HEK293 (cell line): ENCODE measurements around the gene DDX43.
"Not testable (repeated sequence)": the region's sequence is repeated elsewhere in the genome, so short reads cannot be mapped to it uniquely, and the experiment has no call there.

Experiments
- CTCF ChIA-PET: fragments of 350-600 bp; formaldehyde crosslinking; extraction: SDS; loops from one replicate; lab custom pipeline; 2021; ENCODE audit warnings: antibody characterized with exemption; lab: Yijun Ruan, JAX
- POLR2A ChIA-PET: fragments of 300-600 bp; formaldehyde crosslinking; extraction: SDS; loops from one replicate; lab custom pipeline; 2020; ENCODE audit warnings: antibody characterized with exemption, inconsistent platforms; lab: Yijun Ruan, JAX
- H3K27ac ChIP-seq: fragments of 200-500 bp; sonication (Bioruptor generic); 2 replicates; pipeline ENCODE4 v1.5.1; 2014; ENCODE audit warnings: low read depth, low read length, control low read depth, inconsistent platforms; ENCODE audit errors: extremely low read depth
- H3K36me3 ChIP-seq, 2 experiments: fragments of 200-500 bp in 1 of 2; sonication (Bioruptor generic) in 1 of 2; 1 replicate in 1 of 2; 2 replicates in 1 of 2; pipeline ENCODE4 v1.5.1; 2014 to 2017; ENCODE audit warnings: inconsistent platforms in 2 of 2, low read length in 2 of 2; ENCODE audit not compliant: control insufficient read depth in 2 of 2, insufficient read depth in 1 of 2
- H3K4me1 ChIP-seq: fragments of 200-500 bp; sonication (Bioruptor generic); 2 replicates; pipeline ENCODE4 v1.5.1; 2014; ENCODE audit warnings: mild to moderate bottlenecking, low read length, inconsistent platforms; ENCODE audit not compliant: control insufficient read depth, insufficient read depth
- H3K4me3 ChIP-seq: 2 replicates; pipeline ENCODE4 v1.5.1; 2011; ENCODE audit warnings: low read depth, mild to moderate bottlenecking, control low read depth, low read length, moderate library complexity
- H3K9me3 ChIP-seq: fragments of 200-500 bp; sonication (Bioruptor generic); 2 replicates; pipeline ENCODE4 v1.5.1; 2014; ENCODE audit warnings: low read depth, low read length, inconsistent platforms; ENCODE audit not compliant: control insufficient read depth, insufficient read depth
- GFI1B ChIP-seq: fragments of 450-650 bp; formaldehyde crosslinking; IDR thresholded peaks from 2 replicates; pipeline ENCODE4 v1.5.1; 2016; ENCODE audit warnings: missing biosample characterization, missing genetic modification characterization
- KLF10 ChIP-seq: fragments of 450-650 bp; IDR thresholded peaks from 2 replicates; pipeline ENCODE4 v1.5.1; 2018; ENCODE audit warnings: missing biosample characterization, mild to moderate bottlenecking, missing genetic modification characterization
- OSR2 ChIP-seq: fragments of 450-650 bp; formaldehyde crosslinking; IDR thresholded peaks from 2 replicates; pipeline ENCODE4 v1.5.1; 2016; ENCODE audit warnings: missing biosample characterization, missing genetic modification characterization
- SALL2 ChIP-seq: fragments of 450-650 bp; formaldehyde crosslinking; IDR thresholded peaks from 2 replicates; pipeline ENCODE4 v1.5.0; 2017; ENCODE audit warnings: missing biosample characterization, mild to moderate bottlenecking, missing genetic modification characterization, borderline replicate concordance
- SCRT1 ChIP-seq: fragments of 450-650 bp; formaldehyde crosslinking; IDR thresholded peaks from 2 replicates; pipeline ENCODE4 v1.5.1; 2016; ENCODE audit warnings: missing biosample characterization, missing genetic modification characterization, borderline replicate concordance
- SP3 ChIP-seq: fragments of 450-650 bp; formaldehyde crosslinking; IDR thresholded peaks from 2 replicates; pipeline ENCODE4 v1.5.1; 2016; ENCODE audit warnings: missing biosample characterization, missing genetic modification characterization
- SP7 ChIP-seq: fragments of 450-650 bp; formaldehyde crosslinking; IDR thresholded peaks from 2 replicates; pipeline ENCODE4 v1.5.1; 2016; ENCODE audit warnings: missing biosample characterization, missing genetic modification characterization
- YY1 ChIP-seq: fragments of 450-650 bp; formaldehyde crosslinking; IDR thresholded peaks from 2 replicates; pipeline ENCODE4 v1.5.1; 2018; ENCODE audit warnings: missing biosample characterization, missing genetic modification characterization
- ZNF112 ChIP-seq: fragments of 450-650 bp; formaldehyde crosslinking; IDR thresholded peaks from 2 replicates; pipeline ENCODE4 v1.5.0; 2017; ENCODE audit warnings: missing biosample characterization, missing genetic modification characterization
- ZNF138 ChIP-seq: fragments of 450-650 bp; formaldehyde crosslinking; IDR thresholded peaks from 2 replicates; pipeline ENCODE4 v1.5.1; 2016; ENCODE audit warnings: missing biosample characterization, missing genetic modification characterization, borderline replicate concordance
- ZNF169 ChIP-seq: fragments of 450-650 bp; formaldehyde crosslinking; IDR thresholded peaks from 2 replicates; pipeline ENCODE4 v1.5.1; 2016; ENCODE audit warnings: missing biosample characterization, missing genetic modification characterization
- ZNF184 ChIP-seq: fragments of 450-650 bp; IDR thresholded peaks from 2 replicates; pipeline ENCODE4 v1.5.1; 2018; ENCODE audit warnings: missing biosample characterization, mild to moderate bottlenecking, missing genetic modification characterization
- ZNF302 ChIP-seq: fragments of 450-650 bp; formaldehyde crosslinking; IDR thresholded peaks from 2 replicates; pipeline ENCODE4 v1.5.1; 2016; ENCODE audit warnings: missing biosample characterization, missing genetic modification characterization, low read depth
- ZNF350 ChIP-seq: fragments of 450-650 bp; formaldehyde crosslinking; IDR thresholded peaks from 2 replicates; pipeline ENCODE4 v1.5.0; 2017; ENCODE audit warnings: missing biosample characterization, mild to moderate bottlenecking, missing genetic modification characterization
- ZNF37A ChIP-seq: fragments of 450-650 bp; IDR thresholded peaks from 2 replicates; pipeline ENCODE4 v1.5.1; 2018; ENCODE audit warnings: missing biosample characterization, missing genetic modification characterization
- ZNF391 ChIP-seq: fragments of 450-650 bp; formaldehyde crosslinking; IDR thresholded peaks from 2 replicates; pipeline ENCODE4 v1.5.1; 2016; ENCODE audit warnings: low read depth, missing biosample characterization, missing genetic modification characterization, borderline replicate concordance
- ZNF433 ChIP-seq: fragments of 450-650 bp; formaldehyde crosslinking; IDR thresholded peaks from 2 replicates; pipeline ENCODE4 v1.5.1; 2016; ENCODE audit warnings: missing biosample characterization, missing genetic modification characterization, low read depth
- ZNF544 ChIP-seq: fragments of 450-650 bp; formaldehyde crosslinking; IDR thresholded peaks from 2 replicates; pipeline ENCODE4 v1.5.0; 2017; ENCODE audit warnings: missing biosample characterization, missing genetic modification characterization
- ZNF623 ChIP-seq: fragments of 450-650 bp; formaldehyde crosslinking; IDR thresholded peaks from 2 replicates; pipeline ENCODE4 v1.5.1; 2016; ENCODE audit warnings: missing biosample characterization, missing genetic modification characterization
- ZNF701 ChIP-seq: fragments of 450-650 bp; formaldehyde crosslinking; IDR thresholded peaks from 2 replicates; pipeline ENCODE4 v1.5.1; 2016; ENCODE audit warnings: missing biosample characterization, missing genetic modification characterization
- ZNF747 ChIP-seq: fragments of 450-650 bp; formaldehyde crosslinking; IDR thresholded peaks from 2 replicates; pipeline ENCODE4 v1.5.1; 2016; ENCODE audit warnings: missing biosample characterization, missing genetic modification characterization
- ZSCAN23 ChIP-seq: fragments of 450-650 bp; formaldehyde crosslinking; IDR thresholded peaks from 2 replicates; pipeline ENCODE4 v1.5.1; 2016; ENCODE audit warnings: missing biosample characterization, missing genetic modification characterization
- ZXDB ChIP-seq: fragments of 450-650 bp; formaldehyde crosslinking; IDR thresholded peaks from 2 replicates; pipeline ENCODE4 v1.5.1; 2016; ENCODE audit warnings: missing biosample characterization, missing genetic modification characterization
- TF ChIP-seq, protein P1 (sequence below): fragments of 450-650 bp; formaldehyde crosslinking; IDR thresholded peaks from 2 replicates; pipeline ENCODE4 v1.5.1; 2017; ENCODE audit warnings: missing biosample characterization, missing genetic modification characterization
- TF ChIP-seq, protein P2 (sequence below): fragments of 450-650 bp; IDR thresholded peaks from 2 replicates; pipeline ENCODE4 v1.5.1; 2018; ENCODE audit warnings: missing biosample characterization, mild to moderate bottlenecking, missing genetic modification characterization
- TF ChIP-seq, protein P3 (sequence below): fragments of 450-650 bp; formaldehyde crosslinking; IDR thresholded peaks from 2 replicates; pipeline ENCODE4 v1.5.1; 2016; ENCODE audit warnings: missing biosample characterization, missing genetic modification characterization

DDX43 gene

DNA sequence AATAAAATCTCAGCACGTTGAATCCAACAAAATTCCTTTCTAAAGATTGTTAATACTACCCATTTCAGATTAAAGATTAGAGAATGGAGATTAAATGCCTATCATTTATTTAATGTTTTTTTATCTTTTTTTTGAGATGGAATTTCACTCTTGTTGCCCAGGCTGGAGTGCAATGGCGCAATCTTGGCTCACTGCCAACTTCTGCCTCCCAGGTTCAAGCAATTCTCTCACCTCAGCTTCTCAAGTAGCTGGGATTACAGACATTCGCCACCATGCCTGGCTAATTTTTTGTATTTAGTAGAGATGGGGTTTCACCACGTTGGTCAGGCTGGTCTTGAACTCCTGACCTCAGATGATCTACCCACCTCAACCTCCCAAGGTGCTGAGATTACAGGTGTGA is 2.4 kb upstream of the DDX43 start:
- H3K4me1 ChIP-seq, H3K27ac ChIP-seq, H3K36me3 ChIP-seq, H3K4me3 ChIP-seq, POLR2A ChIA-PET, CTCF ChIA-PET, H3K9me3 ChIP-seq: not testable (repeated sequence)
- TF ChIP-seq ZNF350 (tag by site-specific recombination) = peak; percentile 69
- peak; percentile 48 for TF ChIP-seq OSR2 (tag by site-specific recombination)
- 0 out of 2 replicates have a peak, but pooled peaks have one; percentile 60 for TF ChIP-seq ZNF112 (tag by site-specific recombination)
- peak; percentile 80; the same call in 1 of the 2 replicates for TF ChIP-seq ZNF544 (tag by site-specific recombination)
- TF ChIP-seq ZNF184 = 0 out of 2 replicates have a peak, but pooled peaks have one; percentile 47
- 0 out of 2 replicates have a peak, but pooled peaks have one; percentile 33 for TF ChIP-seq KLF10
- TF ChIP-seq ZNF37A (tag by site-specific recombination) = peak; percentile 65; the same call in 1 of the 2 replicates
- TF ChIP-seq, protein P1, sequence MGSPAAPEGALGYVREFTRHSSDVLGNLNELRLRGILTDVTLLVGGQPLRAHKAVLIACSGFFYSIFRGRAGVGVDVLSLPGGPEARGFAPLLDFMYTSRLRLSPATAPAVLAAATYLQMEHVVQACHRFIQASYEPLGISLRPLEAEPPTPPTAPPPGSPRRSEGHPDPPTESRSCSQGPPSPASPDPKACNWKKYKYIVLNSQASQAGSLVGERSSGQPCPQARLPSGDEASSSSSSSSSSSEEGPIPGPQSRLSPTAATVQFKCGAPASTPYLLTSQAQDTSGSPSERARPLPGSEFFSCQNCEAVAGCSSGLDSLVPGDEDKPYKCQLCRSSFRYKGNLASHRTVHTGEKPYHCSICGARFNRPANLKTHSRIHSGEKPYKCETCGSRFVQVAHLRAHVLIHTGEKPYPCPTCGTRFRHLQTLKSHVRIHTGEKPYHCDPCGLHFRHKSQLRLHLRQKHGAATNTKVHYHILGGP (tag by site-specific recombination) = 0 out of 2 replicates have a peak, but pooled peaks have one; percentile 24
- TF ChIP-seq, protein P2, sequence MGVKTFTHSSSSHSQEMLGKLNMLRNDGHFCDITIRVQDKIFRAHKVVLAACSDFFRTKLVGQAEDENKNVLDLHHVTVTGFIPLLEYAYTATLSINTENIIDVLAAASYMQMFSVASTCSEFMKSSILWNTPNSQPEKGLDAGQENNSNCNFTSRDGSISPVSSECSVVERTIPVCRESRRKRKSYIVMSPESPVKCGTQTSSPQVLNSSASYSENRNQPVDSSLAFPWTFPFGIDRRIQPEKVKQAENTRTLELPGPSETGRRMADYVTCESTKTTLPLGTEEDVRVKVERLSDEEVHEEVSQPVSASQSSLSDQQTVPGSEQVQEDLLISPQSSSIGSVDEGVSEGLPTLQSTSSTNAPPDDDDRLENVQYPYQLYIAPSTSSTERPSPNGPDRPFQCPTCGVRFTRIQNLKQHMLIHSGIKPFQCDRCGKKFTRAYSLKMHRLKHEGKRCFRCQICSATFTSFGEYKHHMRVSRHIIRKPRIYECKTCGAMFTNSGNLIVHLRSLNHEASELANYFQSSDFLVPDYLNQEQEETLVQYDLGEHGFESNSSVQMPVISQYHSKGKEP = peak; percentile 20; the same call in 1 of the 2 replicates

DNA sequence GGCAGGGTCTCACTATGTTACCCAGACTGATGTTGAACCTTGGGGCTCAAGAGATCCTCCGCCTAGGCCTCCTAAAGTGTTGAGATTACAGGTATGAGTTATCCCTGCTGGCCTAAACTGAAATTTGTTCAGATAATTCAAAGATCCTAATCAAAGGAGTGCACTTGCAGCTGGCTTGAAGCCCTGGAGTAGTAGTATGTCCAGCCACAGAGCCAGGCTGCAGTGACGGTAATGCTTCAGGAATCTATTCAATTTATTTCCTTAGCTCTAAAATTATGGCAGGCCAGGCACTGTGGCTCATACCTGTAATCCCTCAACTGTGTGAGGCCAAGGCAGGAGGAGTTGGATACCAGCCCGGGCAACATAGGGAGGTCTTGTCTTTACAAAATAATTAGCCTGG is 1.4 kb upstream of the DDX43 start:
- no peak for TF ChIP-seq ZSCAN23 (tag by site-specific recombination)
- TF ChIP-seq SCRT1 (tag by site-specific recombination) = no peak
- no peak for TF ChIP-seq ZNF138
- no peak for TF ChIP-seq ZNF701
- no peak for TF ChIP-seq ZNF169 (tag by site-specific recombination)
- no peak for TF ChIP-seq ZNF623 (tag by site-specific recombination)
- no peak for TF ChIP-seq SALL2 (tag by site-specific recombination)
- TF ChIP-seq GFI1B (tag by site-specific recombination) = no peak
- no peak for TF ChIP-seq YY1
- TF ChIP-seq ZNF302 (tag by site-specific recombination) = no peak
- TF ChIP-seq ZNF184 = no peak
- no peak for TF ChIP-seq ZNF433 (tag by site-specific recombination)
- TF ChIP-seq ZNF391 = no peak
- TF ChIP-seq SP7 (tag by site-specific recombination) = no peak
- TF ChIP-seq ZXDB (tag by site-specific recombination) = no peak
- TF ChIP-seq, protein P3, sequence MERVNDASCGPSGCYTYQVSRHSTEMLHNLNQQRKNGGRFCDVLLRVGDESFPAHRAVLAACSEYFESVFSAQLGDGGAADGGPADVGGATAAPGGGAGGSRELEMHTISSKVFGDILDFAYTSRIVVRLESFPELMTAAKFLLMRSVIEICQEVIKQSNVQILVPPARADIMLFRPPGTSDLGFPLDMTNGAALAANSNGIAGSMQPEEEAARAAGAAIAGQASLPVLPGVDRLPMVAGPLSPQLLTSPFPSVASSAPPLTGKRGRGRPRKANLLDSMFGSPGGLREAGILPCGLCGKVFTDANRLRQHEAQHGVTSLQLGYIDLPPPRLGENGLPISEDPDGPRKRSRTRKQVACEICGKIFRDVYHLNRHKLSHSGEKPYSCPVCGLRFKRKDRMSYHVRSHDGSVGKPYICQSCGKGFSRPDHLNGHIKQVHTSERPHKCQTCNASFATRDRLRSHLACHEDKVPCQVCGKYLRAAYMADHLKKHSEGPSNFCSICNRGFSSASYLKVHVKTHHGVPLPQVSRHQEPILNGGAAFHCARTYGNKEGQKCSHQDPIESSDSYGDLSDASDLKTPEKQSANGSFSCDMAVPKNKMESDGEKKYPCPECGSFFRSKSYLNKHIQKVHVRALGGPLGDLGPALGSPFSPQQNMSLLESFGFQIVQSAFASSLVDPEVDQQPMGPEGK = no peak
- no peak for TF ChIP-seq SP3
- TF ChIP-seq ZNF747 (tag by site-specific recombination) = no peak
- Histone ChIP-seq H3K27ac (no peak overlapping the region), H3K9me3 (no peaks in the 10 kb centered on the region), H3K4me3 (no peak overlapping the region), H3K4me1 (peaks cover 3% of the 10 kb centered on the region; the same call in 1 of the 2 replicates), H3K36me3 (no peaks in the 10 kb centered on the region)
- CTCF ChIA-PET = interaction anchor here (0.6 kb wide), 1 partner anchor 1965 kb away, joined by 4 read pairs; no protein-coding TSS in a partner anchor
- POLR2A ChIA-PET = no interaction called here
